Measurements from ENCODE around the gene INKA1.

Gene INKA1

DNA sequence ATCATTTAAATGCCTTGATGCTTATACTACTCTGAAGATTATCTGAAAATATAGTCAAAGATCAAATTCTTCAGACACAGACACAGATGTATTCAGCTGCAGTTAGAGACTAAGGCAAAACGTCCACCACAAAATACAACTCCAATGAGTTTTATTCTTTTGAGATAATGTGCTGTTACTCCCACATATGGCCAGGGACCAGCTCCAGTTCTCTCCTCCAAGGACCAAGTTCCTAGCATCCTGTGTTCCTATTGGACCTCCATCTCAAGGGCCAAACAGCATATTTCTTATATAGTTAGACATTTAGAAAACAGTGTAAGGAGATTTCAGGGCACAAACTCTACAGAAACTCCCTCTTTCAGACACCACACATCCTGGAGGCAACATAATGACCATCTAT is 43.8 kb upstream of the INKA1 start:
- H3K27me3 ChIP-seq (ENCODE audit: insufficient read depth, poor library complexity, severe bottlenecking): no peaks in the 10 kb centered on the region
- no peak for DNase-seq (ENCODE audit: low read depth in 1 of 2, low spot score in 1 of 2)
- no peak overlapping the region for H3K27ac ChIP-seq (replicated peaks)
- H3K4me3 ChIP-seq (replicated peaks; ENCODE audit: insufficient read depth, low read length): no peak overlapping the region
- TF ChIP-seq SPI1 (IDR thresholded peaks at IDR 0.05; ENCODE audit: borderline replicate concordance, low read depth): no peak
- TF ChIP-seq, protein P1, sequence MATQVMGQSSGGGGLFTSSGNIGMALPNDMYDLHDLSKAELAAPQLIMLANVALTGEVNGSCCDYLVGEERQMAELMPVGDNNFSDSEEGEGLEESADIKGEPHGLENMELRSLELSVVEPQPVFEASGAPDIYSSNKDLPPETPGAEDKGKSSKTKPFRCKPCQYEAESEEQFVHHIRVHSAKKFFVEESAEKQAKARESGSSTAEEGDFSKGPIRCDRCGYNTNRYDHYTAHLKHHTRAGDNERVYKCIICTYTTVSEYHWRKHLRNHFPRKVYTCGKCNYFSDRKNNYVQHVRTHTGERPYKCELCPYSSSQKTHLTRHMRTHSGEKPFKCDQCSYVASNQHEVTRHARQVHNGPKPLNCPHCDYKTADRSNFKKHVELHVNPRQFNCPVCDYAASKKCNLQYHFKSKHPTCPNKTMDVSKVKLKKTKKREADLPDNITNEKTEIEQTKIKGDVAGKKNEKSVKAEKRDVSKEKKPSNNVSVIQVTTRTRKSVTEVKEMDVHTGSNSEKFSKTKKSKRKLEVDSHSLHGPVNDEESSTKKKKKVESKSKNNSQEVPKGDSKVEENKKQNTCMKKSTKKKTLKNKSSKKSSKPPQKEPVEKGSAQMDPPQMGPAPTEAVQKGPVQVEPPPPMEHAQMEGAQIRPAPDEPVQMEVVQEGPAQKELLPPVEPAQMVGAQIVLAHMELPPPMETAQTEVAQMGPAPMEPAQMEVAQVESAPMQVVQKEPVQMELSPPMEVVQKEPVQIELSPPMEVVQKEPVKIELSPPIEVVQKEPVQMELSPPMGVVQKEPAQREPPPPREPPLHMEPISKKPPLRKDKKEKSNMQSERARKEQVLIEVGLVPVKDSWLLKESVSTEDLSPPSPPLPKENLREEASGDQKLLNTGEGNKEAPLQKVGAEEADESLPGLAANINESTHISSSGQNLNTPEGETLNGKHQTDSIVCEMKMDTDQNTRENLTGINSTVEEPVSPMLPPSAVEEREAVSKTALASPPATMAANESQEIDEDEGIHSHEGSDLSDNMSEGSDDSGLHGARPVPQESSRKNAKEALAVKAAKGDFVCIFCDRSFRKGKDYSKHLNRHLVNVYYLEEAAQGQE (IDR thresholded peaks at IDR 0.05; ENCODE audit: insufficient replicate concordance, low read depth): no peak
- TF ChIP-seq POLR2AphosphoS5 (IDR thresholded peaks at IDR 0.05; ENCODE audit: low read depth): no peak
- TF ChIP-seq GABPA (IDR thresholded peaks at IDR 0.05; ENCODE audit: low read depth): no peak
- TF ChIP-seq, protein P2, sequence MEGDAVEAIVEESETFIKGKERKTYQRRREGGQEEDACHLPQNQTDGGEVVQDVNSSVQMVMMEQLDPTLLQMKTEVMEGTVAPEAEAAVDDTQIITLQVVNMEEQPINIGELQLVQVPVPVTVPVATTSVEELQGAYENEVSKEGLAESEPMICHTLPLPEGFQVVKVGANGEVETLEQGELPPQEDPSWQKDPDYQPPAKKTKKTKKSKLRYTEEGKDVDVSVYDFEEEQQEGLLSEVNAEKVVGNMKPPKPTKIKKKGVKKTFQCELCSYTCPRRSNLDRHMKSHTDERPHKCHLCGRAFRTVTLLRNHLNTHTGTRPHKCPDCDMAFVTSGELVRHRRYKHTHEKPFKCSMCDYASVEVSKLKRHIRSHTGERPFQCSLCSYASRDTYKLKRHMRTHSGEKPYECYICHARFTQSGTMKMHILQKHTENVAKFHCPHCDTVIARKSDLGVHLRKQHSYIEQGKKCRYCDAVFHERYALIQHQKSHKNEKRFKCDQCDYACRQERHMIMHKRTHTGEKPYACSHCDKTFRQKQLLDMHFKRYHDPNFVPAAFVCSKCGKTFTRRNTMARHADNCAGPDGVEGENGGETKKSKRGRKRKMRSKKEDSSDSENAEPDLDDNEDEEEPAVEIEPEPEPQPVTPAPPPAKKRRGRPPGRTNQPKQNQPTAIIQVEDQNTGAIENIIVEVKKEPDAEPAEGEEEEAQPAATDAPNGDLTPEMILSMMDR (IDR thresholded peaks at IDR 0.05; ENCODE audit: insufficient read depth, low read length): no peak

DNA sequence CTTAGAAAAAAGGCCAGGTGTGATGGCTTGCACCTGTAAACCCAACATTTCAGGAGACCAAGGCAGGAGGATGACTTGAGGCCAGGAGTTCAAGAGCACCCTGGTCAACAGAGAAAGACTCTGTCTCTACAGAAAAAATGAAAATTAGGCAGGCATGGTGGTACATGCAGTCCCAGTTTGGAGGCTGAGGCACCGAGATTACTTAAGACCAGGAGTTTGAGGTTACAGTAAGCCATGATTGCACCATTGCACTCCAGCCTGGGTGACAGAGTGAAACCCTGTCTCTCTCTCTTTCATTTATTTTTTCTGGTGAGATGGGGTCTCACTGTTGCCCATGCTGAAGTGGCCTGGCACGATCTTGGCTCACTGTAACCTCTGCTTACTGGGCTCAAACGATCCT is 41.4 kb upstream of the INKA1 start:
- H3K4me3 ChIP-seq (replicated peaks; ENCODE audit: insufficient read depth, low read length): no peak overlapping the region
- no peak for TF ChIP-seq SPI1 (IDR thresholded peaks at IDR 0.05; ENCODE audit: borderline replicate concordance, low read depth)
- TF ChIP-seq, protein P1 (IDR thresholded peaks at IDR 0.05; ENCODE audit: insufficient replicate concordance, low read depth): no peak
- no peak for TF ChIP-seq POLR2AphosphoS5 (IDR thresholded peaks at IDR 0.05; ENCODE audit: low read depth)
- TF ChIP-seq, protein P2 (IDR thresholded peaks at IDR 0.05; ENCODE audit: insufficient read depth, low read length): no peak
- TF ChIP-seq GABPA (IDR thresholded peaks at IDR 0.05; ENCODE audit: low read depth): no peak
- peak in 1 of 2 experiments; percentile 40 for DNase-seq (ENCODE audit: low read depth in 1 of 2, low spot score in 1 of 2)
- no peaks in the 10 kb centered on the region for H3K27me3 ChIP-seq (ENCODE audit: insufficient read depth, poor library complexity, severe bottlenecking)
- H3K27ac ChIP-seq (replicated peaks): no peak overlapping the region

DNA sequence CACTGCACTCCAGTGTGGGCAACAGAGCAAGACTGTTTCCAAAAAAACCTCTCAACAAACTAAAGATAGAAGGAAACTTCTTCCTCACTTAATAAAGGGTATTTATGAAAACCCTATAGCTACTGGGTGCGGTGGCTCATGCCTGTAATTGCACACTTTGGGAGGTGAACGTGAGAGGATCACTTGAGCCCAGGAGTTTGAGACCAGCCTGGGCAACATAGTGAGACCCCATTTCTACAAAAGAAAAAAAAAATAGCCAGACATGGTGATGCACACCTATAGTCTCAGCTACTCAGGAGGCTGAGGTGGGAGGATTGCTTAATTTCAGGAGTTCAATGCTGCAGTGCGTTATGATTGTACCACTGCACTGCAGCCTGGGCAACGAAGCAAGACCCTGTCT is 39.1 kb upstream of the INKA1 start:
- no peak for TF ChIP-seq POLR2AphosphoS5 (IDR thresholded peaks at IDR 0.05; ENCODE audit: low read depth)
- TF ChIP-seq, protein P2 (IDR thresholded peaks at IDR 0.05; ENCODE audit: insufficient read depth, low read length): no peak
- TF ChIP-seq, protein P1 (IDR thresholded peaks at IDR 0.05; ENCODE audit: insufficient replicate concordance, low read depth): no peak
- no peak for TF ChIP-seq GABPA (IDR thresholded peaks at IDR 0.05; ENCODE audit: low read depth)
- no peak for TF ChIP-seq SPI1 (IDR thresholded peaks at IDR 0.05; ENCODE audit: borderline replicate concordance, low read depth)
- no peak for DNase-seq (ENCODE audit: low read depth in 1 of 2, low spot score in 1 of 2)
- H3K27me3 ChIP-seq (ENCODE audit: insufficient read depth, poor library complexity, severe bottlenecking): no peaks in the 10 kb centered on the region
- no peak overlapping the region for H3K27ac ChIP-seq (replicated peaks)
- H3K4me3 ChIP-seq (replicated peaks; ENCODE audit: insufficient read depth, low read length): no peak overlapping the region
